ENCODE data around the gene SPAG8. TPM values are rescaled to one million over a fixed set of nuclear protein-coding genes. Genes with fewer than 3 reads are reported as not detected.

The SPAG8 gene
- total and polyA plus RNA-seq, 10 donors, result 1.1 to 4.5 (median 2.0) TPM

- Histone ChIP-seq H3K36me3 (peaks cover 0 to 44% (median 24%) of the 10 kb centered on the region in 6 donors), H3K4me3 (no peak overlapping the region), H3K27ac (no peak overlapping the region), H3K4me1 (peaks cover 17 to 41% (median 35%) of the 10 kb centered on the region in 6 donors), H3K27me3 (replicated peaks in 1 of 7) (no peaks in the 10 kb centered on the region), H3K9me3 (no peaks in the 10 kb centered on the region)
- no peak for TF ChIP-seq CTCF (IDR thresholded peaks at IDR 0.05 in 8 of 11, conservative IDR thresholded peaks at IDR 0.05 in 3 of 11)
- TF ChIP-seq POLR2AphosphoS5 (IDR thresholded peaks at IDR 0.05), result no peak
- TF ChIP-seq POLR2A (IDR thresholded peaks at IDR 0.05), result no peak
- intact Hi-C loops (cut with DNase I; ENCODE audit: low total_unique reads), result no loop called here
- no peak for DNase-seq
- WGBS, 5 donors, result 88 to 93% (median 89%) methylated on average over 7 of the region's 7 CpGs
These were observed 1.9 kb downstream of the SPAG8 start for GRCh38 chr9:35810122-35810521.

GRCh38 chr9:35808433-35808832 is 3.6 kb downstream of the SPAG8 start:
- H3K4me3 ChIP-seq, result no peak overlapping the region
- DNase-seq, result no peak
- intact Hi-C loops (cut with DNase I; ENCODE audit: low total_unique reads), result loop anchor here (10.0 kb wide), 2 partner anchors 64 to 216 kb away; partner anchors contain the start of genes GBA2 and RGP1
- H3K27me3 ChIP-seq (replicated peaks in 1 of 7), result no peaks in the 10 kb centered on the region
- no peaks in the 10 kb centered on the region for H3K9me3 ChIP-seq
- no peak overlapping the region for H3K27ac ChIP-seq
- H3K36me3 ChIP-seq, result peaks cover 0 to 44% (median 24%) of the 10 kb centered on the region in 6 donors
- WGBS, 5 donors, result 92 to 96% (median 93%) methylated on average over 9 of the region's 9 CpGs
- H3K4me1 ChIP-seq, result peaks cover 11 to 29% (median 24%) of the 10 kb centered on the region in 6 donors
- TF ChIP-seq POLR2AphosphoS5 (IDR thresholded peaks at IDR 0.05) (no peak), POLR2A (IDR thresholded peaks at IDR 0.05) (no peak), CTCF (IDR thresholded peaks at IDR 0.05 in 8 of 11, conservative IDR thresholded peaks at IDR 0.05 in 3 of 11) (no peak)

GRCh38 chr9:35806101-35806500 is 6.0 kb downstream of the SPAG8 start:
- Histone ChIP-seq H3K36me3 (peaks cover 0 to 60% (median 32%) of the 10 kb centered on the region in 6 donors), H3K4me3 (no peak overlapping the region), H3K4me1 (peaks cover 0 to 6% (median 1%) of the 10 kb centered on the region in 6 donors), H3K9me3 (no peaks in the 10 kb centered on the region), H3K27ac (no peak overlapping the region), H3K27me3 (replicated peaks in 1 of 7) (no peaks in the 10 kb centered on the region)
- intact Hi-C loops (cut with DNase I; ENCODE audit: low total_unique reads), result loop anchor here (10.0 kb wide), 2 partner anchors 61 to 219 kb away; partner anchors contain the start of genes GBA2 and RGP1
- TF ChIP-seq POLR2AphosphoS5 (IDR thresholded peaks at IDR 0.05), result no peak
- TF ChIP-seq CTCF (IDR thresholded peaks at IDR 0.05 in 8 of 11, conservative IDR thresholded peaks at IDR 0.05 in 3 of 11), result no peak
- no peak for TF ChIP-seq POLR2A (IDR thresholded peaks at IDR 0.05)
- no peak for DNase-seq
- WGBS, 5 donors, result 95 to 98% (median 97%) methylated on average over 8 of the region's 8 CpGs

GRCh38 chr9:35801328-35802128 is 10.5 kb downstream of the SPAG8 start:
- intact Hi-C loops (cut with DNase I; ENCODE audit: low total_unique reads), result loop anchor here (10.0 kb wide), 2 partner anchors 57 to 223 kb away; partner anchors contain the start of genes GBA2 and RGP1
- Histone ChIP-seq H3K27me3 (replicated peaks in 1 of 7) (no peaks in the 10 kb centered on the region), H3K27ac (no peak overlapping the region), H3K4me1 (no peaks in the 10 kb centered on the region), H3K9me3 (no peaks in the 10 kb centered on the region), H3K4me3 (no peak overlapping the region), H3K36me3 (peaks cover 0 to 47% (median 21%) of the 10 kb centered on the region in 6 donors)
- TF ChIP-seq CTCF (IDR thresholded peaks at IDR 0.05 in 8 of 11, conservative IDR thresholded peaks at IDR 0.05 in 3 of 11), result no peak
- no peak for TF ChIP-seq POLR2A (IDR thresholded peaks at IDR 0.05)
- TF ChIP-seq POLR2AphosphoS5 (IDR thresholded peaks at IDR 0.05), result no peak
- WGBS, 5 donors, result 90 to 97% (median 95%) methylated on average over 13 of the region's 13 CpGs
- no peak for DNase-seq

All from spleen (tissue), 11 donors.